Raji (cell line): ENCODE measurements around the gene ZFYVE28.

Experiments used
- POLR2A ChIP-seq: IDR thresholded peaks from 2 replicates; pipeline ENCODE4 v1.6.1; 2011; ENCODE audit warnings: low read depth, low read length, control low read depth; ENCODE audit not compliant: insufficient read depth

ZFYVE28 gene

GRCh38 chr4:2438822-2439718 is 20.6 kb upstream of the ZFYVE28 start:
- no peak for TF ChIP-seq POLR2A

- TF ChIP-seq POLR2A, result no peak
Observed at GRCh38 chr4:2437475-2438215, 19.2 kb upstream of the ZFYVE28 start.

GRCh38 chr4:2436761-2437474 is 18.5 kb upstream of the ZFYVE28 start:
- TF ChIP-seq POLR2A, result no peak

DNA sequence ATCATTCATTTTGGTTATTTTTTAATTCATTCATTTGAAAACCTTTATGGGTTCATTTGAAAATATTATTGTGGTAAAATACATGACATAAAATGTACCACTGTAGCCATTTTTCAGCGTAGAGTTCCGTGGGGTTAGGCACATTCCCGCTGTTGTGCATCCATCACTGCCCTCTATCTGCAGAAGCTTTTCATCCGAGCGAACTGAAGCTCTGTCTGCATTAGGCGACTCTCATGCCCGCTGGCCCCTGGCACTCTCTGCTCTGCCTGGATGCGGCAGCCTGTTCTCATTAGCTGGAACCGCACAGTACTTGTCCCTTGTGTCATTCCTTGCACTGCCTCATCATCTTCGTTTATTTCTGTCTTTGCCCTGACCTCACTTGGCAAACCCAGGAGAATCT is 17.9 kb upstream of the ZFYVE28 start:
- TF ChIP-seq POLR2A, result no peak

DNA sequence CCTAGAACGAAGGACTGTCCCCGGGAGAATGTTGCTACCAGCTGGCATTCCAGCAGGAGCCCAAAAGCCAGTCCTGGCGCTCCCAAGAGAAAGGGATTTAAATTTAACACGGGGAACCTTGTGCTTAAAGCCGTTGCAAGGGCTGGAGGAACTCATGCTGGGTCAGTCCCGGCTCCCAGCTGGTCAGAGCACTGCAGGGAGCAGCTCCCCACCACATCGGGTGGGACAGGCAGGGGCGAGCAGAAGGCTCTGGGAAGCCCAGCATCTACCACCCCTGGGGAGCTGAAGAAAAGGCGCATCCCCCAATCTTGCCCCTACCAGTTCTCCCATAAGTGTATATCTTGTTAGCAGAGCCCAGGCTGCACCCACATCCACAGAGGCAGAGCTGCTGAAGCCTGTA is 16.0 kb upstream of the ZFYVE28 start:
- TF ChIP-seq POLR2A, result no peak

DNA sequence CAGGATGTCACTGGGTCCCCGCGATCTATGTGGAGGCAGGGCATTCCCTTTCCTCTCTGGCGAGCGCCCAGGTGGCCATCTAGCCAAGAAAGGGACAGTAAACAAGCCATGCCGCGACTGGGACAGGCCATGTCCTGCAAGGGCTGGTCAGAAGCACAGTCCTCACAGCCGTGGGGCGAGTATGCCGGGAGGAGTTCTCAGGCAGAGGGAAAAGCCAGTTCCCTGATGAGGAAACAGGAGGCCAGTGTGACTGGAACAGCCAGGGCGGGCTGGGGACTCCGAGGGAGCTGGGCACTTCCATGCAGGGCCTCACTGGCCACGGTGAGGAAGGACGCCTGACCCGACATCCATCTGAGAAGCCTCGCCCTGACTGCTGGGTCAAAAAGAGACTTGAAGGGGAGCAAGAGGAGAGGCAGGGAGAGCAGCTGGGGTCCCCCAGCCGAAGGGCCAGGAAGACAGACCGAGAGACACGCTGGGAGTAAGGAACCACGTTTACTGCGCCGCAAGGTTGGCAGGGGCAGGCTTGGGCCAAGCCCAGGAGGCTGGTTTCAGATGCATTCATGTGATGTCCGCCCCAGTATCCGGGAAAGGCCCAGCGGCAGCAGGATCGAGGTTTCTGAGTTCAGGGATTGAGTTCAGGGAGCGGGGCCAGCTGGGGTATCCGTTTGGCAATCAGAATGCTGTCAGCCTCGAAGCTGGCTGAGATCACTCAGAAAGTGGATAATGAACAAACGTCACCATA is 15.3 kb upstream of the ZFYVE28 start:
- no peak for TF ChIP-seq POLR2A

GRCh38 chr4:2432991-2433530 is 14.6 kb upstream of the ZFYVE28 start:
- TF ChIP-seq POLR2A, result no peak

DNA sequence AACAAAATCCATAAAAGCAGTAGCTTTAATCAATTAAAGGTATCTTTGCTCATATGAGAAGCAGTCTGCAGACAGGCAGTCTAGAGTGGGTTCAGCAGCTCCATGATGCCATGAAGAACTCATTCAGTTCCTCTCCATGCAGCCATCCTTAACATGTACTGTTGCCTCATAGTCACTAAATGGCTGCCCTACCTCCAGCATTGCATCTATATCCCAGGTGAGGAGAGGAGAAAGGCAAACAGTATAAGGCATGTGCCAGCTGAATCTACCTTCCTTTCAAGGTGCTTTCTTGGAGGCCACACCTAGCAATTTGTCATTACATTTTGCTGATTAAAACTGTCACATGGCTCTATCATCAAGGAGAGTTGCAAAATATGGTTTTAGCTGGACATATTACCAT is 13.6 kb upstream of the ZFYVE28 start:
- no peak for TF ChIP-seq POLR2A

DNA sequence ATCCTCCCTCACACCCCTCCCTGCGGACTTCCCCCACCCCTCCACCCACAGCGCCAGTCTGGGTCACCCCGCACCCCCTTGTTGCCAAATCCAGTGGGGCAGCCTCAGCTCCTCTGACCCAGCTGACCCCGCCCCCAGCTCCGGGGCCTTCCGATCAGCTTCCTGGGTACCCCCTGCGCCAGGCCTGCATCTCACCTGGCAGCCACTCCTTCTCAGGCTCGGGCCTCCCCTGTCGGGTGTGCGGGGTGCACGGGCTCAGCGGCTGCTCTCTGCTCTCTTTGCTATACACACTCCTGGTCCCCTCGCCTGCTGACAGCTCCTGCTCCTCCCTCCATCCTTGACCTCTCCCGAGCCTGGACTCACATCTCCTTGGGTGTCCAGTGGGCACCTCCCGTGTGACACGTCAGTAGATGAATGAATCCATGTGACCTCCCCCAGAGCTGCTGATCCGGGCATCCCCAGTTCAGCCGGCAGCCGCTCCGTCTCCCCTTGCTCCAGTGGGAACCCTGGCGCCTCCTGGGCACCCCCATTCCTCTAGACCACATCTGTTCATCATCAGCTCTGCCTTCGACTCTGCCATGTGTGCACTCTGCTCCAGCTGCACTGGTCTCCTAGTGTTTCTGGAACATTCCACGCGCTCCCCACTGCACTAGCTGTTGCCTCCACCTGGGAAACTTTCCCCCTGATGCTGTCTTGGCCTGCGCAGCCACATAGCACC is 10.2 kb upstream of the ZFYVE28 start:
- TF ChIP-seq POLR2A, result no peak

DNA sequence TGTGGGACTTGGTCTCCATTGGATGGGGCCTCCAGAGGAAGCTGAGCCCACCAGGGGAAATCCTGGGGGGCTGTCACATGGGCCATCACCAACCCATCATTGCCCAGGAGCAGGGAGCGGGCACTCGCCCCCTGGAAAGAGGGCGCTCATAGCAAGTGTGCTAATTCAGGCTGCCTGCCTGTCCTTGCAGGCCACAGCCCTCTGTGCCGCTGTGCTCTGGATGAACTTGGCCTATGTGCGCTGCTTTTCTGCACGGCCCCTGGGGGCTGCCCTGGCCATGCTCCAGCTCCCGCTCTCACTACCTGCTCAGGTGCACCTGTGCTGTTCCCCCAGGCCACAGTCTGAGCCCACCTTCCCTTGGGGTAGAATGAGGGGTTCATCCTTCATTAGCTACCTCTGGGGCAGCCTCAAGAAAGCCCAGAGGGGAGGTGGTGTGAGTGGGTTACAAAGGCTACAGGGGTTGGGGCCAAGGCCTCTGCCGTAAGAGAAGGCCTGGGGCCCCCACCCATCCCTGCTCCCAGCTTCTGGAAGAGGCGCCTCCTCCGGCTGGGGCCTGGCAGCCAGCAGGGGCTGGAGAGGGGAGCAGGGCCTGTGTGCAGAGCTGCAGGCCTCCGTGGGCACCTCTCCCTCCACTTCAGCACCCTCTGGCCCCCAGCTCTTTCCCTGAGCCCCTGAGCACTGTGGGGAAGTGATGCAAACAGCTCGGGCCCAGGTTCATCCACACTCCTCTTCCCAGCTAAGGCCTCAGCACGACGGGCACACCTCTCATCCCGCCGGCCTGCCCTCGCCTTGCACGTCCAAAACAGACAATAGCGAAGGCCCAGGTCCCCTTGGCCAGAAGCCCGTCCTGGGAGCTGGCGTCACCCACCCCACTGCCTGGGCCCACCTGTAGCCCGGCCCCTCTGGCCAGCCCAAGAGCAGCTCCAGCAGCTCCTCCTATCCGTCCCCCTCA is 9.2 kb upstream of the ZFYVE28 start:
- no peak for TF ChIP-seq POLR2A

DNA sequence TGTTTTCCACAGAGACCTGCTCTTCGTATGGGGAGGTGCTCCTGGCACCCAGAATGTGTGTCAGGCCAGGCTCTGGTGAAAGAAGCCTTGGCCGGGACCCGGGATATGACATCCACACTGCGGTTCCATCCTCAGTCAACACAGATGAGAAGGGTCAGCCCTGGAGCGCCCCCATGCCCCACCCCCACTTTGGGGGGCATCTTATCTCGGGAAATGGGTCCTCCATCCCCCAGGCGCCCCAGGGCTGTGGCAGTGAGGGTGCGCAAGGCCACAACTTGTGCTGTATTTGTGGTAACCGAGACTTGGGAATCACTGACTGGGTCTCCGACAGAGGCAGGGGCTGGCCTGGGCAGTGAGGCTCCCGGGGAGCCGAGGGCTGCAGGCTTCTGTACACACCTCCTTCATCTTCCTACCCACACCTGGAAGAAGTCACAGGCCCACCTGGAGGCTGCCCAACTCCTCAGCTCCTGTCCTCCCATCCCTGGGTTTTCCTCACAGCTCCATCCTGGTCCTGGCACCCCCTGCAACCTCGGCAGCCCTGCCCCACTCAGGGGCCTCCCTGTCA is 8.3 kb upstream of the ZFYVE28 start:
- TF ChIP-seq POLR2A, result no peak

GRCh38 chr4:2426069-2426397 is 7.6 kb upstream of the ZFYVE28 start:
- TF ChIP-seq POLR2A, result no peak
